ENCODE results near the gene TEX19.

- no peak for TF ChIP-seq POLR2A (IDR thresholded peaks at IDR 0.05; ENCODE audit: low read length)
- no peak for TF ChIP-seq RAD21 (conservative IDR thresholded peaks at IDR 0.05 in 1 of 2, IDR thresholded peaks at IDR 0.05 in 1 of 2)
- no peak for TF ChIP-seq CTCF (IDR thresholded peaks at IDR 0.05)
- no peak for TF ChIP-seq EHMT2 (IDR thresholded peaks at IDR 0.05; ENCODE audit: low read depth)
- no peak for TF ChIP-seq MAZ (IDR thresholded peaks at IDR 0.05; ENCODE audit: borderline replicate concordance, low read depth, low read length)
- no peak for TF ChIP-seq NPAS2 (CRISPR knock-in tag; IDR thresholded peaks at IDR 0.05; ENCODE audit: borderline replicate concordance)
- no peak for TF ChIP-seq HDAC2 (IDR thresholded peaks at IDR 0.05)
- no peak for TF ChIP-seq BCL3 (IDR thresholded peaks at IDR 0.05)
- TF ChIP-seq CEBPB (IDR thresholded peaks at IDR 0.05): no peak
- no peak for TF ChIP-seq ZFP36 (IDR thresholded peaks at IDR 0.05; ENCODE audit: borderline replicate concordance, partially characterized antibody)
Observed at GRCh38 chr17:82374626-82375331, 15.7 kb downstream of the TEX19 start.

Measured in A549 (cell line).